ENCODE data around the gene MYO19.
"Not testable (repeated sequence)": the region's sequence is repeated elsewhere in the genome, so short reads cannot be mapped to it uniquely, and the experiment has no call there.

MYO19 gene

GRCh38 chr17:36496018-36496789 lies 38.5 kb downstream of the MYO19 start:
- DNase-seq = no peak

GRCh38 chr17:36495076-36495578 lies 39.5 kb downstream of the MYO19 start:
- DNase-seq = no peak

GRCh38 chr17:36494674-36495073 lies 40.0 kb downstream of the MYO19 start:
- DNase-seq = no peak

- DNase-seq = no peak
These were observed 40.7 kb downstream of the MYO19 start for GRCh38 chr17:36493956-36494355.

- peak; percentile 89 for DNase-seq
These were observed 48.2 kb downstream of the MYO19 start, which contains the start of gene ZNHIT3 for GRCh38 chr17:36486204-36487194. Gene ZNHIT3 (plus strand): TSS chr17:36486681. CDS start chr17:36486700, 19 bp downstream.

- no peak for DNase-seq
These were observed 48.9 kb downstream of the MYO19 start for GRCh38 chr17:36485805-36486203.

- DNase-seq = no peak
These were observed 49.6 kb downstream of the MYO19 start for GRCh38 chr17:36485027-36485426.

GRCh38 chr17:36484021-36484420 lies 50.6 kb downstream of the MYO19 start:
- DNase-seq = not testable (repeated sequence)

GRCh38 chr17:36482611-36483504 lies 51.8 kb downstream of the MYO19 start:
- peak; percentile 86 for DNase-seq

- no peak for DNase-seq
These were observed 52.8 kb downstream of the MYO19 start for GRCh38 chr17:36481829-36482228.

GRCh38 chr17:36475346-36475970 lies 59.2 kb downstream of the MYO19 start:
- no peak for DNase-seq

- no peak for DNase-seq
These were observed 60.1 kb downstream of the MYO19 start for GRCh38 chr17:36474571-36474970.

GRCh38 chr17:36470499-36470898 lies 64.2 kb downstream of the MYO19 start:
- no peak for DNase-seq

- DNase-seq = no peak
These were observed 64.9 kb downstream of the MYO19 start for GRCh38 chr17:36469733-36470132.

GRCh38 chr17:36468903-36469635 lies 65.6 kb downstream of the MYO19 start:
- no peak for DNase-seq

GRCh38 chr17:36464765-36465088 lies 69.9 kb downstream of the MYO19 start:
- no peak for DNase-seq

- DNase-seq = peak; percentile 59
These were observed 70.5 kb downstream of the MYO19 start for GRCh38 chr17:36463916-36464764.

- DNase-seq = no peak
These were observed 73.1 kb downstream of the MYO19 start for GRCh38 chr17:36461330-36462110.

- no peak for DNase-seq
These were observed 74.3 kb downstream of the MYO19 start for GRCh38 chr17:36460265-36460937.
